Globus pallidus (tissue), 1 donor: ENCODE data around the gene TNS3.

ENCODE experiments used
- DNase-seq: peaks from one replicate; pipeline ENCODE4 v3.0.0-alpha.2; 2015; ENCODE audit warnings: low spot score

The TNS3 gene

GRCh38 chr7:47407136-47407535 is 174.8 kb downstream of the TNS3 start:
- no peak for DNase-seq

- DNase-seq, result no peak
Measured at GRCh38 chr7:47406801-47407129, 175.1 kb downstream of the TNS3 start.

GRCh38 chr7:47405921-47406800 is 175.8 kb downstream of the TNS3 start:
- DNase-seq, result peak; percentile 20

- DNase-seq, result no peak
Measured at GRCh38 chr7:47405286-47405904, 176.5 kb downstream of the TNS3 start.

- DNase-seq, result no peak
Measured at GRCh38 chr7:47404010-47404409, 177.9 kb downstream of the TNS3 start.

- DNase-seq, result no peak
Measured at GRCh38 chr7:47402941-47403866, 178.7 kb downstream of the TNS3 start.

GRCh38 chr7:47401611-47402570 is 180.0 kb downstream of the TNS3 start:
- no peak for DNase-seq

- no peak for DNase-seq
Measured at GRCh38 chr7:47400741-47401206, 181.1 kb downstream of the TNS3 start.

- DNase-seq, result no peak
Measured at GRCh38 chr7:47400001-47400400, 181.9 kb downstream of the TNS3 start.

GRCh38 chr7:47394751-47395252 is 187.1 kb downstream of the TNS3 start:
- no peak for DNase-seq

- DNase-seq, result no peak
Measured at GRCh38 chr7:47394216-47394615, 187.7 kb downstream of the TNS3 start.

GRCh38 chr7:47393406-47393805 is 188.5 kb downstream of the TNS3 start:
- no peak for DNase-seq

- peak; percentile 46 for DNase-seq
Measured at GRCh38 chr7:47392241-47392759, 189.6 kb downstream of the TNS3 start.

- no peak for DNase-seq
Measured at GRCh38 chr7:47391726-47392125, 190.2 kb downstream of the TNS3 start.

- no peak for DNase-seq
Measured at GRCh38 chr7:47390914-47391313, 191.0 kb downstream of the TNS3 start.

- no peak for DNase-seq
Measured at GRCh38 chr7:47389923-47390630, 191.8 kb downstream of the TNS3 start.

- DNase-seq, result no peak
Measured at GRCh38 chr7:47389171-47389922, 192.6 kb downstream of the TNS3 start.

- no peak for DNase-seq
Measured at GRCh38 chr7:47387506-47387905, 194.4 kb downstream of the TNS3 start.

GRCh38 chr7:47386273-47386835 is 195.6 kb downstream of the TNS3 start:
- DNase-seq, result no peak
